ENCODE data around the gene ATPAF1. TPM values are rescaled to one million over a fixed set of nuclear protein-coding genes. Genes with fewer than 3 reads are reported as not detected.

The ATPAF1 gene
- total RNA-seq, 2 donors from 2014 or later, result 34.1 to 40.9 TPM

DNA sequence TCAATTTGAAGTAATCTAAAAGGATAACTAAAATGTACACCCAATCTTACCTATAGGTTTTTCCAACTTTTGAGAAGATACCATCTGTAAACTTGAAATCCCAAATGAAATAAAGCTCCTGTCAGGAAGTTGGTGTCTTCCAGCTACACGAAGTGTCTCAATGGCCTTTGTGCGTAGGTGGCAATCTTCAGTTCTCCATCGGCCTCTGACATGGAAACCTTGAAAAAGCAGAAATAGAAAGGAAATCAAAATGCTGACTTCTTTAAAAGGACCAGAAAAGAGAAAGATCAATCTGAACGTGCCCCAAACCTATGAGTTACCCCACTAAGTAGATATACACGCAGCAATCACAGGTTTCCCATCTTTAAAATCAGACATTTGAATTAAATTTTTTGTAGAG is 74.1 kb downstream of the ATPAF1 start:
- Mint-ChIP-seq H3K27ac (peak overlapping the region; percentile 40 to 56), H3K4me1 (ENCODE audit: low read depth in 2 of 2) (peaks cover 27 to 45% of the 10 kb centered on the region in 2 donors), H3K9me3 (no peaks in the 10 kb centered on the region), H3K27me3 (no peaks in the 10 kb centered on the region), H3K4me3 (no peak overlapping the region), H3K36me3 (peaks cover 35% of the 10 kb centered on the region)
- DNase-seq (ENCODE audit: low spot score), result no peak
- ATAC-seq, result no peak

- H3K4me3 Mint-ChIP-seq, result no peak overlapping the region
- H3K4me1 Mint-ChIP-seq (ENCODE audit: low read depth in 2 of 2), result peaks cover 25 to 43% of the 10 kb centered on the region in 2 donors
- ATAC-seq (no peak), DNase-seq (ENCODE audit: low spot score) (no peak)
- peak overlapping the region in 1 of 2 donors; percentile 34 for H3K27ac Mint-ChIP-seq
- H3K27me3 Mint-ChIP-seq, result no peaks in the 10 kb centered on the region
- H3K9me3 Mint-ChIP-seq, result no peaks in the 10 kb centered on the region
- peaks cover 39% of the 10 kb centered on the region for H3K36me3 Mint-ChIP-seq
Observed at GRCh38 chr1:46592823-46593222, 75.3 kb downstream of the ATPAF1 start.

GRCh38 chr1:46589529-46589928 is 78.6 kb downstream of the ATPAF1 start:
- H3K4me1 Mint-ChIP-seq (ENCODE audit: low read depth in 2 of 2), result peaks cover 8 to 21% of the 10 kb centered on the region in 2 donors
- H3K36me3 Mint-ChIP-seq, result peaks cover 39% of the 10 kb centered on the region
- no peaks in the 10 kb centered on the region for H3K27me3 Mint-ChIP-seq
- no peak overlapping the region for H3K4me3 Mint-ChIP-seq
- no peaks in the 10 kb centered on the region for H3K9me3 Mint-ChIP-seq
- ATAC-seq, result no peak
- no peak for DNase-seq (ENCODE audit: low spot score)
- no peak overlapping the region for H3K27ac Mint-ChIP-seq

DNA sequence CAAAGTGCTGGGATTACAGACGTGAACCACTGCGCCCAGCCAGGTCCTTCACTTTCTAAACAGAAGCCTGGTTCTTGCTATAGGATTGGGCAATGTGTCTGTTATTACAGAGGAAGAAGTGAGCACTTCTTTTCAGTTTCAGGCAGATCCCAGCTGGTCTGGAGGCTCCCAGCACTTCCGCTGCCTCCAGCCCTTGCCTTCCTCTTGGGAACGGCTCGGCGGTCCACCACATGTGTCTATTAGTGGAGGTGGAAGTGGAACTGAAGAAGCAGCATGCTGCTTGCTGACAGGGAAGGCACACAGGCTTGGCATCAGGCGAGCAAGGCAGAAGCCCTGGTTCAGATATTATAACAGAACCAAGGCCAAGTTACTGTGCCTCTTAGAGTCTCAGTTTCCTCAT is 81.1 kb downstream of the ATPAF1 start:
- Mint-ChIP-seq H3K36me3 (peaks cover 24% of the 10 kb centered on the region), H3K27me3 (no peaks in the 10 kb centered on the region), H3K27ac (no peak overlapping the region), H3K4me1 (ENCODE audit: low read depth in 2 of 2) (peaks cover 11 to 22% of the 10 kb centered on the region in 2 donors), H3K9me3 (no peaks in the 10 kb centered on the region), H3K4me3 (no peak overlapping the region)
- DNase-seq (ENCODE audit: low spot score) (no peak), ATAC-seq (no peak)

- Mint-ChIP-seq H3K27ac (no peak overlapping the region), H3K27me3 (no peaks in the 10 kb centered on the region), H3K36me3 (peaks cover 22% of the 10 kb centered on the region), H3K4me1 (ENCODE audit: low read depth in 2 of 2) (peaks cover 28 to 33% of the 10 kb centered on the region in 2 donors), H3K9me3 (no peaks in the 10 kb centered on the region), H3K4me3 (no peak overlapping the region)
- ATAC-seq (no peak), DNase-seq (ENCODE audit: low spot score) (no peak)
Observed at GRCh38 chr1:46585312-46585938, 82.7 kb downstream of the ATPAF1 start.

DNA sequence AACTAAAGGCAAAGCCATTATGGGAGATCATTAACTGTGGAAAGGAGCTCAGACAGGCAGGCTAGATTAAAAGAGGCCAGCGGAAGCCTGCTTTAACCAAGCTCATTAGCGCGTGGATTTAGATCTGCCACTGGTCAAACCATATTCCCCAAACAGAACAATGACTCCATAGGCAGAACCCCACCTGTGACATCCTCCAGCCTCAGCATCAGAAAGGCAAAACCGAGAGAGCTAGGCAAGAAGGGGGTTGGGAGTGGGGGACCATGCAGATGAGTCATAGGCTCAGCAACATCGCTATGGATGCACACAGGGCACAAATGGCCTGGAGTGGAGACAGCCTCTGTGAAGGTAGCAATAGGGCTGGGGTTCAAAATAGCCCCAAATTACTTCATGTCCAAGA is 84.7 kb downstream of the ATPAF1 start:
- no peak for DNase-seq (ENCODE audit: low spot score)
- H3K9me3 Mint-ChIP-seq, result no peaks in the 10 kb centered on the region
- H3K27ac Mint-ChIP-seq, result peak overlapping the region; percentile 74 to 91
- peaks cover 13% of the 10 kb centered on the region for H3K36me3 Mint-ChIP-seq
- H3K4me3 Mint-ChIP-seq, result no peak overlapping the region
- ATAC-seq, result no peak
- H3K27me3 Mint-ChIP-seq, result no peaks in the 10 kb centered on the region
- peaks cover 31 to 34% of the 10 kb centered on the region in 2 donors for H3K4me1 Mint-ChIP-seq (ENCODE audit: low read depth in 2 of 2)

GRCh38 chr1:46582972-46583371 is 85.2 kb downstream of the ATPAF1 start:
- no peak for DNase-seq (ENCODE audit: low spot score)
- no peak for ATAC-seq
- no peaks in the 10 kb centered on the region for H3K9me3 Mint-ChIP-seq
- H3K27me3 Mint-ChIP-seq, result no peaks in the 10 kb centered on the region
- no peak overlapping the region for H3K4me3 Mint-ChIP-seq
- H3K27ac Mint-ChIP-seq, result peak overlapping the region; percentile 74 to 91
- peaks cover 31 to 34% of the 10 kb centered on the region in 2 donors for H3K4me1 Mint-ChIP-seq (ENCODE audit: low read depth in 2 of 2)
- peaks cover 13% of the 10 kb centered on the region for H3K36me3 Mint-ChIP-seq

Other genes starting within 250 kb of the ATPAF1 start
- gene DMBX1, start 178.5 kb downstream of the ATPAF1 start, total RNA-seq, result under 1 TPM; 0.26 to 0.47 TPM
- not detected for gene KNCN, start 116.7 kb downstream of the ATPAF1 start, total RNA-seq
- gene MKNK1, start 64.1 kb downstream of the ATPAF1 start, total RNA-seq, result 10 to 100 TPM; 63.7 to 89.9 TPM
- 10 to 100 TPM; 12.3 to 20.7 TPM for gene MOB3C, start 51.6 kb downstream of the ATPAF1 start, total RNA-seq
- gene TEX38, start 3.5 kb upstream of the ATPAF1 start, total RNA-seq, result under 1 TPM in 1 of 2 donors, not detected in 1; 0.59 TPM
- 10 to 100 TPM; 64.2 to 78.4 TPM for gene EFCAB14, start 50.8 kb upstream of the ATPAF1 start, total RNA-seq
- gene CYP4B1, start 130.7 kb upstream of the ATPAF1 start, total RNA-seq, result not detected